B cell (primary cell): Measurements from ENCODE around the gene GSE1. TPM values are rescaled to one million over a fixed set of nuclear protein-coding genes. Genes with fewer than 3 reads are reported as not detected.

ENCODE experiments used
- ATAC-seq: fragments of 200-7000 bp; cut with Tn5 transposase; one replicate; pipeline ENCODE4 v1.10.0; 2021; ENCODE audit warnings: low read depth, mild to moderate bottlenecking, moderate number of reproducible peaks, moderate library complexity
- CTCF ChIA-PET: fragments of 350-600 bp; sonication (Branson Sonifier 250); formaldehyde crosslinking; loops from one replicate; lab custom pipeline; 2021; ENCODE audit warnings: antibody characterized with exemption, inconsistent platforms; lab: Charles Lee
- POLR2A ChIA-PET: fragments of 350-600 bp; sonication (Branson Sonifier 250); formaldehyde crosslinking; loops from one replicate; lab custom pipeline; 2021; ENCODE audit warnings: antibody characterized with exemption; lab: Charles Lee
- DNase-seq: peaks from one replicate; pipeline ENCODE4 v3.0.0; 2013
- H2AFZ ChIP-seq: 2 replicates; pipeline ENCODE4 v1.6.1; 2012; ENCODE audit warnings: mild to moderate bottlenecking, low read depth, low read length; ENCODE audit not compliant: insufficient read depth, poor library complexity, severe bottlenecking
- H3K27ac ChIP-seq, 2 donors: 1 replicate in 1 of 2; 2 replicates in 1 of 2; pipeline ENCODE4 v1.5.1; 2012 to 2013; ENCODE audit warnings: low read length in 2 of 2, mild to moderate bottlenecking in 2 of 2, moderate library complexity in 1 of 2
- H3K27me3 ChIP-seq, 4 experiments: fragments of 200-600 bp in 1 of 4; sonication (generic) in 1 of 4; replicated peaks in 1 of 4; 1 replicate in 2 of 4; 2 replicates in 2 of 4; pipeline versions ENCODE4 v1.6.1 to v1.7.0; 2013 to 2016; ENCODE audit warnings: low read length in 3 of 4, mild to moderate bottlenecking in 2 of 4, mixed read lengths in 1 of 4, moderate library complexity in 1 of 4; ENCODE audit not compliant: insufficient read depth in 4 of 4, control insufficient read depth in 3 of 4; ENCODE audit errors: control extremely low read depth in 1 of 4
- H3K36me3 ChIP-seq, 2 experiments: replicated peaks in 1 of 2; 1 replicate in 1 of 2; 2 replicates in 1 of 2; pipeline versions ENCODE4 v1.6.1 to v1.7.1; 2013; ENCODE audit warnings: low read length in 1 of 2; ENCODE audit not compliant: insufficient read depth in 2 of 2, control insufficient read depth in 1 of 2; ENCODE audit errors: control extremely low read depth in 1 of 2, extremely low read depth in 1 of 2
- H3K4me1 ChIP-seq, 2 donors: fragments of 200-600 bp in 1 of 2; sonication (generic) in 1 of 2; 1 replicate in 1 of 2; 2 replicates in 1 of 2; pipeline versions ENCODE4 v1.5.1 to v1.6.1; 2013 to 2017; ENCODE audit warnings: low read length in 2 of 2; ENCODE audit not compliant: control insufficient read depth in 2 of 2, insufficient read depth in 2 of 2
- H3K4me2 ChIP-seq: replicated peaks from 2 replicates; pipeline ENCODE3; 2012; ENCODE audit warnings: mild to moderate bottlenecking, low read depth, low read length; ENCODE audit not compliant: poor library complexity, severe bottlenecking
- H3K4me3 ChIP-seq, 5 experiments: fragments of 200-600 bp in 1 of 5; sonication (generic) in 1 of 5; 1 replicate in 3 of 5; 2 replicates in 2 of 5; pipeline versions ENCODE4 v1.5.1 to v1.7.0; 2011 to 2016; ENCODE audit warnings: low read length in 4 of 5, mild to moderate bottlenecking in 4 of 5, low read depth in 2 of 5, control low read depth in 1 of 5, moderate library complexity in 1 of 5; ENCODE audit not compliant: insufficient read depth in 1 of 5; ENCODE audit errors: control extremely low read depth in 1 of 5, extremely low read depth in 1 of 5
- H3K79me2 ChIP-seq: fragments of 200-600 bp; sonication (generic); one replicate; pipeline ENCODE4 v1.6.0; 2016; ENCODE audit warnings: low read length; ENCODE audit not compliant: control insufficient read depth, insufficient read depth
- H3K9ac ChIP-seq: fragments of 200-600 bp; sonication (generic); 2 replicates; pipeline ENCODE4 v1.6.1; 2017; ENCODE audit warnings: mild to moderate bottlenecking, low read length, moderate library complexity
- H3K9me3 ChIP-seq, 3 donors: one replicate each; pipeline versions ENCODE4 v1.6.1 to v1.7.1; 2013; ENCODE audit warnings: low read length in 2 of 3; ENCODE audit not compliant: control insufficient read depth in 2 of 3, insufficient read depth in 1 of 3; ENCODE audit errors: control extremely low read depth in 1 of 3
- H4K20me1 ChIP-seq: 2 replicates; pipeline ENCODE4 v1.6.0; 2012; ENCODE audit warnings: mild to moderate bottlenecking, low read length; ENCODE audit not compliant: insufficient read depth, control insufficient read depth, poor library complexity, severe bottlenecking
- H3K27ac Mint-ChIP-seq: one replicate; pipeline ENCODE4 v1.8.0; 2021; ENCODE audit warnings: mixed read lengths
- H3K27me3 Mint-ChIP-seq: one replicate; pipeline ENCODE4 v1.8.0; 2021; ENCODE audit warnings: mixed read lengths
- H3K4me1 Mint-ChIP-seq: one replicate; pipeline ENCODE4 v1.8.0; 2021; ENCODE audit warnings: mixed read lengths
- H3K4me3 Mint-ChIP-seq: one replicate; pipeline ENCODE4 v1.8.0; 2021; ENCODE audit warnings: mixed read lengths
- H3K9me3 Mint-ChIP-seq: one replicate; pipeline ENCODE4 v1.8.0; 2022; ENCODE audit warnings: mixed read lengths; ENCODE audit not compliant: insufficient read depth
- CTCF ChIP-seq: fragments of 200-600 bp; IDR thresholded peaks from one replicate; pipeline ENCODE4 v1.8.0; 2022; ENCODE audit warnings: antibody characterized with exemption, mild to moderate bottlenecking
- EZH2 ChIP-seq: IDR thresholded peaks from 2 replicates; pipeline ENCODE4 v1.6.1; 2012; ENCODE audit warnings: borderline replicate concordance, low read depth, mild to moderate bottlenecking, moderate library complexity, low read length; ENCODE audit not compliant: insufficient read depth, poor library complexity, severe bottlenecking
- WGBS: methylation state at CpG from one replicate; pipeline ENCODE4 v1.1.5; 2013; ENCODE audit warnings: missing lambda C conversion rate; ENCODE audit not compliant: insufficient coverage; 5-methylcytosine and 5-hydroxymethylcytosine counted together
- intact Hi-C: fragments of 100-400 bp; cut with micrococcal nuclease; formaldehyde crosslinking; loops from one replicate; pipeline ENCODE4 v1.10.0; 2022
- polyA plus RNA-seq: library from polyadenylated mRNA; depleted of rRNA; stranded (reverse); fragments of >200 nt; gene quantifications from 2 replicates; pipeline ENCODE4 v1.2.3, GENCODE V29; 2012
- total RNA-seq, 2 donors: library from RNA; stranded (reverse); fragments of 120-200 nt in 1 of 2; gene quantifications; 1 replicate in 1 of 2; 2 replicates in 1 of 2; pipeline versions ENCODE4 v1.2.3 to v1.2.4, GENCODE V29; 2013 to 2022

GSE1 gene
- total and polyA plus RNA-seq, 2 donors (not counting 1 experiment from before 2014, with no cell fraction given), result 57.3 to 76.1 TPM

- POLR2A ChIA-PET, result no interaction called here
Observed at GRCh38 chr16:85628645-85629044, 15.5 kb downstream of the GSE1 start.

GRCh38 chr16:85629326-85629725 lies 16.2 kb downstream of the GSE1 start:
- Mint-ChIP-seq H3K9me3 (peaks cover 6% of the 10 kb centered on the region), H3K27me3 (no peaks in the 10 kb centered on the region), H3K4me1 (peaks cover 27% of the 10 kb centered on the region), H3K4me3 (no peak overlapping the region), H3K27ac (no peak overlapping the region)
- no peak overlapping the region for H3K27ac ChIP-seq
- ATAC-seq (no peak), DNase-seq (no peak)
- no peak overlapping the region for H3K4me2 ChIP-seq
- no peaks in the 10 kb centered on the region for H3K27me3 ChIP-seq
- H3K4me1 ChIP-seq, result peaks cover 0 to 13% of the 10 kb centered on the region in 2 donors
- intact Hi-C loops, result no loop called here
- CTCF ChIA-PET, result no interaction called here
- H2AFZ ChIP-seq, result no peak overlapping the region
- no peak overlapping the region for H3K4me3 ChIP-seq
- peaks cover 0 to 30% (median 12%) of the 10 kb centered on the region in 3 donors for H3K9me3 ChIP-seq
- no peak overlapping the region for H3K9ac ChIP-seq
- H3K36me3 ChIP-seq, result peaks cover 0 to 28% of the 10 kb centered on the region in 2 experiments
- H3K79me2 ChIP-seq, result peaks cover 100% of the 10 kb centered on the region
- POLR2A ChIA-PET, result no interaction called here
- no peak for TF ChIP-seq EZH2
- TF ChIP-seq CTCF, result no peak
- H4K20me1 ChIP-seq, result peaks cover 100% of the 10 kb centered on the region
- 96% methylated on average over 10 of the region's 10 CpGs for WGBS

More at GRCh38 chr16:85628645-85629044, 15.5 kb downstream of the GSE1 start:
- WGBS, result 96% methylated on average over 9 of the region's 14 CpGs
- no peak overlapping the region for H3K27ac ChIP-seq
- H3K36me3 ChIP-seq, result peaks cover 0 to 35% of the 10 kb centered on the region in 2 experiments
- DNase-seq (no peak), ATAC-seq (no peak)
- peaks cover 100% of the 10 kb centered on the region for H4K20me1 ChIP-seq
- CTCF ChIA-PET, result interaction anchor here (0.6 kb wide), 1 partner anchor 71 kb away, joined by 3 read pairs; no protein-coding TSS in a partner anchor
- H3K4me3 Mint-ChIP-seq, result no peak overlapping the region
- no peak overlapping the region for H3K4me2 ChIP-seq
- H3K4me1 Mint-ChIP-seq, result peaks cover 28% of the 10 kb centered on the region
- H3K9me3 ChIP-seq, result peaks cover 0 to 30% (median 12%) of the 10 kb centered on the region in 3 donors
- no peak overlapping the region for H3K9ac ChIP-seq
- intact Hi-C loops, result no loop called here
- no peak for TF ChIP-seq EZH2
- no peak for TF ChIP-seq CTCF
- H3K9me3 Mint-ChIP-seq, result peaks cover 6% of the 10 kb centered on the region
- no peak overlapping the region for H2AFZ ChIP-seq
- peaks cover 0 to 13% of the 10 kb centered on the region in 2 donors for H3K4me1 ChIP-seq
- no peak overlapping the region for H3K27ac Mint-ChIP-seq
- no peak overlapping the region for H3K4me3 ChIP-seq
- H3K27me3 ChIP-seq, result no peaks in the 10 kb centered on the region
- H3K79me2 ChIP-seq, result peaks cover 100% of the 10 kb centered on the region
- no peaks in the 10 kb centered on the region for H3K27me3 Mint-ChIP-seq
